A549 treated with AZD9567 at 1 μM for 4 hours (cell line): ENCODE results near the gene OR12D1. TPM values are rescaled to one million over a fixed set of nuclear protein-coding genes. Genes with fewer than 3 reads are reported as not detected.

Experiments used
- total RNA-seq: library from RNA; stranded (reverse); fragments of 200-300 nt; extraction: Qiagen RNA extraction; gene quantifications from 5 replicates; pipeline ENCODE4 v1.2.3, GENCODE V29; 2022; ENCODE audit not compliant: insufficient read depth

The OR12D1 gene
- not detected in 5 replicates for total RNA-seq

DNA sequence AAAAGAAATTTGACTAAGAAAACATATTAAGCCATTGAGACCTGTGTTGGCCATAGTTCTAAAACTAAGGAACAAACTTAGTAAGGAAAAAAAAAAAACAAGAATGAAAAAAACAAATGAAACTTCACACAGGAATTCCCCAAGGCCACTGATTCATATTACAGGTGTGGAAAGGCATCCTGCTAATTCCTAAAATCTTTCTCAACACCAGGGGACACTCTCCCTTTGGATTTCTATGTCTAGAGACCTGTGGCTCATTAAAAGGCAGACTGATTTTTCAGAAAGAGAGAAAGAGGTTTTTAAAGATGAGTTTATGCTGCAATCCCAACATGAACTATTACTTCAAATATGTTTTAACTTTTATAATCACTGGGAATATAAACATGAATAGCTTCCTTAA lies at the start of gene OR12D1:
TSS of gene OR12D1 (plus strand) at position 341 of the 400 bp plus-strand sequence.

DNA sequence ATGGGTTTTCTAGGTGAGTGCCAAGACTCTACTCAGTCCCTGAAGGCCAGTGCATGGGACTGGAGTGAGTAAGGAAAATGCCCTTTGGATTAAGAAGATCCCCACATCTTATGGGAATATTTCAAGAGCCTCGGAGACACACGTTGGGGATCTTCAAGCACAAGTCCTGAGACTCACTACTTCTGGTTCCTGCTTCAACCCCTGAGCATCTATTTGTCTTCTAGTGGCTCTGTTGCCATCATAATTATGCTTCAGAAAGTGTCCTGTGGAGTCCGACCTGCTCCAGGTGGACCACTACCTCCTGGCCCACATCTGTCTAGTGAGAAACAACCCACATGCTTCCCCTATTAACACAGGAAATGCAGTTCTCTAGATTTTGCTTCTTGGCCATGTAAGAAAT lies 46.0 kb upstream of the OR12D1 start, which contains the start of gene OR5V1:
TSS of gene OR5V1 (minus strand) at position 101 of the 400 bp plus-strand sequence. CDS start 12,670 bp downstream, outside the sequence.

DNA sequence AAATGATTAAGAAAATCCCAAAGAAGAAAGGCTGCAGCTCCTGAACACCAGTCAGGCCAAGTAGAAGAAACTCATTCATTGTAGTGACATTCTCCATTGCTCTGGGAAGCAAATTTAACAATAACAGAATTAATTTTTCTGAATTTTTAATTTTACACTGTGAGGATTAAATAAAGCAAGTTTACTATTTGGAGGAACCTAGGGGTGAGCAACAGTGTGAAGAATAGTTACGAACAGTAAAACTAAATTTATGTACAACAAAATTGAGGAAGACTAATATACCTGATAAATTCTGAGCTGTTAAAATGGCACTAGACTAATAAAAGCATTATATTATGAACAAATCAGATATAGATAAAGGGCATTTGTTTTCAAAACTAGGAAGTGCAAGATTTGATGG lies 39.5 kb upstream of the OR12D1 start, which contains the start of gene OR12D3:
TSS of gene OR12D3 (minus strand) at position 101 of the 400 bp plus-strand sequence. CDS start at position 97, 4 bp downstream.

DNA sequence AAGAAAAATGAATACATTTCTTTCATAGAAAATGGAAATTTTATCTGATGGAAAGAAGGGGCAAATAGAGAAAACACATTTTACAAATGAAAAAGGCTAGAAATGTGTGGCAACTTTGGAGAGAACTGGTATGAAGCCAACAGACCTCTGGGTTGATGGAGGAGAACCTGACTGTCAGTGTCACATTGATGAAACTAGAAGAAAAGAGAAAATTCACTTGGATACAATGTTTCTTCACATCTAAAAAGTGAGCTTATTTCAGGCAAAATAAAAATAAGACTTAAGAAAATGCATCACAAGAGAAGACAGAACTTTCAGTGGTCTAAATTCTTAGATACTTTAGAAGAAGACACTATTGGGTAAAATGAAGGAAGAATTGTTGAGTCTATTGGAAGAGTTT lies 19.4 kb upstream of the OR12D1 start, which contains the start of gene OR12D2:
TSS of gene OR12D2 (plus strand) at position 301 of the 400 bp plus-strand sequence. CDS start 1,069 bp downstream, outside the sequence.

DNA sequence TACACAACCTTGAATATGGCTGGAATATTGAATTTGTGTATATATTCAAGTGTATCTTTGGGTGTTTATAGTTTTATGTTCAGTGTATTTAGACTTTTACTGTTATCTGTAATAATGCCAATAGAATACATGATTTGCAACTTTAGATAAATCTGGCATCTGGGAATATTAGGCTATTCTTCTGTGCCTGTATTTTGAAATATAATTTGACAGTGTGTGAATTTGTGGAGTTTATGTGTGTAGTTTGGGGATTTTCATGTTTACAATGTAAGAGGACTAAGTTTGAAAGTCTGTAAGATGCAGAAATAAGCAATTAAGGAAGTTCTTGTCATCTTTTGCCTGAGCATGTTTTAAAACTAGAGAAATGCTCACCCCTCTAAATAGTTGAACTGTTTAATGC lies 24.3 kb downstream of the OR12D1 start, which contains the start of gene OR10C1:
TSS of gene OR10C1 (plus strand) at position 301 of the 400 bp plus-strand sequence. CDS start 710 bp downstream, outside the sequence.

DNA sequence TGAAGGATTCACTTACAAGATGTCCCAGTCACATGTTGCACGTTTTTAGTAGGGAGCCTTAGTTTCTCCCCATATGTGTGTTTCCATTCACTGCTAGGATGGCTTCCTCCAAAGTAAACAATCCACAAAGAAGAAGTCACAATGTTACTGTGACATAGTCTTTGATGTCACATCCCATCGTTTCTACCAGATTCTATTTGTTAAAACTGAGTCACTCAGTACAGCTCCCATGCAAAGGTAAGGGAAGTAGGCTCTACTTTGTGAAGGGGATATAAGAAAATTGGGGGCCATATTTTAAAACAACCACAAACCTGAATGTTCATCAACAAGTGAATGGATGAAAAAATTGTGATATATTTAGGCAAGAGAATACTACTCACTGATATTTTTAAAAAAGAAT lies 42.2 kb downstream of the OR12D1 start, which contains the start of the genes OR11A1 and OR2H1:
TSS of gene OR11A1 (minus strand) at position 101 of the 400 bp plus-strand sequence. CDS start 29,430 bp downstream, outside the sequence.
TSS of gene OR2H1 (plus strand) at position 185 of the 400 bp plus-strand sequence. CDS start 4,615 bp downstream, outside the sequence.

Other genes with a start within 250 kb of the OR12D1 start
- gene OR2J2, start 244.0 kb upstream of the OR12D1 start, total RNA-seq = not detected in 5 replicates
- not detected in 5 replicates for gene OR14J1, start 113.2 kb upstream of the OR12D1 start, total RNA-seq
- not detected in 5 replicates for gene OR5V1, start 46.1 kb upstream of the OR12D1 start, total RNA-seq
- gene OR12D3, start 39.6 kb upstream of the OR12D1 start, total RNA-seq = not detected in 5 replicates
- not detected in 5 replicates for gene OR12D2, start 19.3 kb upstream of the OR12D1 start, total RNA-seq
- gene OR10C1, start 24.4 kb downstream of the OR12D1 start, total RNA-seq = not detected in 5 replicates
- not detected in 5 replicates for gene OR11A1, start 42.1 kb downstream of the OR12D1 start, total RNA-seq
- not detected in 5 replicates for gene OR2H1, start 42.2 kb downstream of the OR12D1 start, total RNA-seq
- gene MAS1L, start 73.0 kb downstream of the OR12D1 start, total RNA-seq = not detected in 5 replicates
- gene UBD, start 144.8 kb downstream of the OR12D1 start, total RNA-seq = 0.51 to 0.98 TPM (median 0.67 TPM) in 4 of 5 replicates, not detected in the other
- gene OR2H2, start 170.2 kb downstream of the OR12D1 start, total RNA-seq = not detected in 5 replicates
- gene GABBR1, start 218.3 kb downstream of the OR12D1 start, total RNA-seq = 2.8 to 6.7 TPM (median 6.4 TPM) in 5 replicates
- not detected in 5 replicates for gene MOG, start 242.2 kb downstream of the OR12D1 start, total RNA-seq